Stimulated activated CD8-positive, alpha-beta memory T cell treated with anti-CD3 and anti-CD28 coated beads, Interleukin-4, amount 100 ng/mL, for 1 hour (primary cell): ENCODE data around the gene PEPD.

Experiments used
- DNase-seq, 2 donors: peaks; one replicate each; pipeline ENCODE4 v3.0.0-alpha.2; 2020; ENCODE audit warnings: low read depth in 2 of 2, low spot score in 1 of 2

The PEPD gene

DNA sequence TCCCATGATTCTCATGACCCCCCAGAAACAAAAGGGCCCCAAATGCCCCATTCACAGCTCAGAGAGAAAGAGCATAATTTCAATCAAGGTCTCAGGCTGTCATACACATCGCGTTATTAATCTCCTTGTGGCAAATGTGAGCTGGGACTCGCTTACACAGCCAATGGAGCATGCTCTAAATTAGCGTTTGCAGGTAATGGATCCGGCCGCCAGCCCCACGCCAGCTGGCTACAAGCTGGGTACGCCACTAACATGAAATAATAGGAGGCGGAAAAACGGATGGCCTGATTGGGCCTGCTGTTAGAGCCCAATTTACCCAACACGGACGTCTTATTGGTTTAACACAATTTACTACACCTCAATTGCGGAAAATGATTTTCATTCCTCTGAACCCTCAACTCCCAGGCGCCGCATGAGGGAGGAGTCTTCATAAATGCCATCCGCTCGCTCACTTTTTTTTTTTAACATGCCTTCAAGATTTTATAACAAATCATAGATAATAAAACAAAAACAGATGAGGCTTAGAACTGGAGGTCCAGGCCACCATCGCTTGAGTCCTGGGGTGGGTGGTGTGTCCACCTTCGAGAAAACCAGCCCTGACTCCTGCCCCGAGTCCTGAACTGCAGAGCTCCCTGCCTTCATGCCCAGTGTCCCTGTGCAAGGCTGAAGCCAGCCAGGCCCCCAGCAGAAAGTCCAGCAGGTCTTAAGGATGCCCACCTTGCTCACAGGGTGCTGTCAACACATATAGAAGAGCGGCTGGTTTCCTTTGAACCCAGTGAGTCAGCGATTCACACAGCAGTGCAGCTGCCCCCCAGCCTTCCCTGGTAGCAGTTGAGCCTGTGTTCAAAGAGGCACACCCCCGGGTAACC lies 62.1 kb downstream of the PEPD start:
- no peak for DNase-seq

DNA sequence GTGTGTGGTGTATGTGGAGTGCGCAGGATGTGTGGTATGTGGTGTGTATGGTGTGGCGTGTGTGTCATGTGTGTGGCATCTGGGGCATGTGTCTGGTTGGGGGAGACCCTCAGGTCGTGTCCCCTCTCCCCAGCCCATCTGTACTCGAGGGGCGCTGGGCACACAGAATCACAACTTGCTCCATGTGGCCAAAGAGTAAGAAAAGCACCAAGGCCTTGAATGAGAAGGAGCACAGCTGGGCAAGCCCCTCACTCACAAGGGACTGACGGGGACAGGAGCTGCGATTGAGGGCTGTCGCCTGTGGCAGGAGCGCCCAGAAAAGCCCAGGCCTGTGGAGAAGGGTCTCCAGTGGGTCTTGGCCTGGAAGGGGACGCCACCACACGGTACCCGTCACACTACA lies 62.8 kb downstream of the PEPD start:
- no peak for DNase-seq

DNA sequence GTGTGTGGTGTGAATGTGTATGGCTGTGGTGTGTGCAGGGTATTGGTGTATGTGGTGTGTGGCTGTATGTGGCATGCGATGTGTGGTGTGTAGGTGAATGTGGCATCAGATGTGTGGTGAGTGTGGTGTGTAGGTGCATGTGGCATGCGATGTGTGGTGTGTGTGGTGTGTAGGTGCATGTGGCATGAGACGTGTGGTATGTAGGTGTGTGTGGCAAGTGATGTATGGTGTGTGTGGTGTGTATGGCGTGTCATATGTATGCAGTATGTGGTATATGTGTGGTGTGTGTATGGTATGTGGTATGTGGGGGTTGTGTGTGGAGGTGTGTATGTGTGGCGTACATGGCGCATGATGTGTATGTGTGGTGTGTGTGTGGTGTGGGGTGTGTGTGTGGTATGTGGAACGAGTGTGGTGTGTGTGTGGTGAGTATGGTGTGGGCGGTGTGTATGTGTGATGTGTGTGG lies 63.4 kb downstream of the PEPD start:
- DNase-seq: no peak

DNA sequence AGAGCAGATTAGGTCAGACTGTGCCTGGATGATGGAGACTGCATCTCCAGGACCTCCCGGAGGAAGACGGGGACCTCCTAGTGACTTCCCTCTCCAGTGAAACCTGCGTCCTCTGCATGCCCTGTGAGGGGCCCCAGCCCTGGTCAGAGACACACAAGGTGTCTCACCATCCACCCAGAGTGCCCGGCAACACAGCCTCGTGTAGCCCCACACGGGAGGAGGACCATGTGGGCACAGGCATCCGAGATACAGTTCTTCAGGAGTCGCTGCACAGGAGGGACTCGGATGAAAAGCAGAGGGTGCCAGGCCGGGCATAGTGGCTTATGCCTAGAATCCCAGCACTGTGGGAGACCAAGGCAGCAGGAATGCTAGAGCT lies 64.8 kb downstream of the PEPD start:
- no peak for DNase-seq

DNA sequence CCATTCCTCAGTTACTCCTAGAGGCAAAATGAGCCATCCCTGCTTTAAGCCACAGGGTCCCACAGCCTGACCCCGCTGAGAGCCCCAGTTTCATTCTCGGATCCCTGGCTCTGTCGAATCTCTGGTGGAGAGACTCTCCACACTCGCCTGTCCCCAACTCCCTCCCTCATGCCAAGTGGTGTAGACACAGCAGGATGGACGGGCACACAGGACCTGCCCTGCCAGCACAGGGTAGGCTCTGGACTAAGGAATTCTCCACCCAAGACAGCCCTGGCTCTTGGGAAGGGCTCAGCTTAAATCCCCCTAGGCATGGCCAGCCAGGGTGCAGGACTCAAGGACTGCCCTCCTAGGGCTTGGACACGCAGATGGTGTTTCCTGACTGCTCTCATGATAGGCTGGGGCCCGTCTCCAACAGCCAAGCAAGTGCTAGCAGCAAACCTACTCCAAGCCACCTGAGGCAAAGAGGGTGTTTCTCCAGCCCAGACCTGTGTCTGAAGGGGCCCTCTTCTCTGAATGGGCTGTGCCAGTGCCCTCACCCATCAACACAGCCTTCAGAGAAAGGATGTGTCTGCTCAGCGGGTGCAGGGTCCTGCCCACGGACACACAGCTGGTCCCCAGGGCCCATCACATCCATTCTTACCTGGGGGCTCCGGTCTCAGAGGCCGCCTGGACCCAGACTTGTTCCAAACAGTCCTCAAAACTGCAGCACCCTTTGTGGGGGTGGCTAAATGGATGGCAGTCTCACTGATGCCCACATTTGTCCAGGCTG lies 65.3 kb downstream of the PEPD start:
- no peak for DNase-seq

DNA sequence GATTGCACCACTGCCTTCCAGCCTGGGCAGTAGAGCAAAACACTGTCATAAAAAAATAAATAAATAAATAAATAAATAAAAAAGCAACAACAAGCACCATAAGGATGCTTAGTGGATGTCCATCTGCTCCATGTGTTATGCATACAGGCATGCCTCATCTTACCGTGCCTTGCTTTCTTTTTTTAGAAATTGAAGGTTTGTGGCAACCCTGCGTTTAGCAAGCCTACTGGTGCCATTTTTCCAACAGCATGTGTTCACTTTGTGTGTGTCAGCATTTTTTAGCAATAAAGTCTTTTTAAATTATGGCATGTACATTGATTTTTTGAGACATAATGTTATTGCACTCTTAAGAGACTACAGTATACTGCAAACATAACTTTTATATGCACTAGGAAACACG lies 68.3 kb downstream of the PEPD start:
- DNase-seq: no peak

DNA sequence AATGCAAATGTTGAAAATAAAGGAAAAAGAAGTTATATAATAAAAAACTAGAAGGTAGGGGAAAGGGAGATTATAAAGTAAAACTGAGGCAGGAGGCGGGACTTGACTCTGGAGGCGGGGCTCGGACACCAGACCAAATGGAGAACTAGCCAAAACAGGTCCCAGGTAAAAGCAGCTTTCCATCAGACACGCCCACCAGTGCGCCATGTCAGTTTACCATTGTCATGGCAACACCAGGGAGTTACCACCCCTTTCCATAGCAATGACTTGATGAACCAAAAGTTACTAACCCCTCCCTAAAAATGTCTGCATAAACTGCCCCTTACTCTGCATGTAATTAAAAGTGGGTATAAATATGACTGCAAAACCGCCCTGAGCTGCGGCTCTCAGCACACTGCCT lies 70.9 kb downstream of the PEPD start:
- DNase-seq: no peak

DNA sequence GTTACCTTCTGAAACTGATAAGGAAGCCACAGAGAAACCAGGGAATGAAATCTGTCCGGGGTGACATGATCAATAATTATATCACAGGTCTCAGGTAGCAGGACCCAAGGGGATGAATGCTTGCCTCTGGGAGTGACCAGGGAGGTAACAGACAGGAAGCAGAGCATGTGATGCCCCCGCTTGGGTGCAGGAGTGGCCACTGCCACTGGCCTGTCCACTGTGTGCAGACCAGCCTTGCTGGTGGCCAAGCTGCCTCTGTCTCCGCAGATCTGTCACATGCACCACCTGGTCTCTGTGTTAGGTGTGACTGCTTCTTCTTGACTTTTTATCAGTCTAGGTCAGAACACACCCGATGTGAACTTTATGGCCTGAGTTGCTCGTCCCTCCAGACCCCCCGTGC lies 71.8 kb downstream of the PEPD start:
- no peak for DNase-seq

DNA sequence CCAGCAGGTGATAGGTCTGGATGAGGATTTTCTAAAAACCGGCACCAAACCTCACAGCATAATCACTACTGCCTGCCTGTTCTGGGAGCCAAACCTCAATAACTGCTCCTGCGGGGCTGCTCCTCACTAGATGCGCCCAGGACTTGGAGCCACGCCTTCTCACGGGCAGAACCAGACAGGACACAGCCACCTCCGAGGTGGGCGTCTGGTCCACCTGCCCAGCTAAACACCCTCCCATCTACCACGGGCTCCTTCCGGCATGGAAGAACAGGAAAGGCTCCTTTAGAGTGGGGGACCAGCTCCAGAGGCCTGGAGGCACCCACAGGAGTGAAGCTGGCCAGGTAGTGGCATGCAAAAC lies 73.5 kb downstream of the PEPD start:
- DNase-seq: no peak

DNA sequence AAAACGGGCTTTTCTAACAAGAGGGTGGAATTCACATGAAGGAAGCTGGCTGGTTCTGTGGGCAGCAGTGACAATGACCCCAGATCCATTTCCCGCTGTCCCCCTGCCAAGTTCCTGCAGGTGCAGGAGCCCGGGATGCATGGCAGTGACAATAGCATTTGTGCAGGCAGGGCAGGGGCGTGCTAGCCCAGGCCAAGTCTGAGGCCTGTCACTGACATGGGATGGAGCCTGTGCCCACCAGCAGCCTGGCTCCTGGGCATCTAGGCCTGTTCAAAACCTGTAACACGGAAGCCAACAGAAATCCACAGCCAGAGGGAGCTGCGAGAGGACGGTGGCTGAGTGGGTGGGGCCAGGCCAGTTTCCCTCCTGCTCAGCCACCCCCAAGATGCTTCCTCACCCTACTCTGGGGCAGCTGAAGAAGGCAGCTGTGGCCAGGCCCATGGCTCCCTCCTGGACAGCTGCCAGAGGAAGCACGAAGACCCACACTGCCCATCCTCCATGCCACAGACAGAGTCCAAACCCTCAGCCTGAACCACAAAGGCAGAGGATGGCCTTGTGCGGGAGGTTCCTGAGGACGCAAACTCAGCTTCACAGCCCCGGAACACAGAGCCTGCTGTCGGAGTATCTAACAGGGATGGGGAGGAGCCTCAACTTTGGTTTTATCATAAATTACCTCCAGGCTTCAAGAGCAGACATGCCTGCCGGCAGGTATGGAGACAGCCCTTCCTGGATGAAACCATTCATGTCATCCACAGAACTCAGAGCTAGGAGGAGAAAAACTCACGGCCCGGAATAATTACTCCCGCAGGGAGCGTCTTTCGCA lies 74.0 kb downstream of the PEPD start:
- DNase-seq: no peak

DNA sequence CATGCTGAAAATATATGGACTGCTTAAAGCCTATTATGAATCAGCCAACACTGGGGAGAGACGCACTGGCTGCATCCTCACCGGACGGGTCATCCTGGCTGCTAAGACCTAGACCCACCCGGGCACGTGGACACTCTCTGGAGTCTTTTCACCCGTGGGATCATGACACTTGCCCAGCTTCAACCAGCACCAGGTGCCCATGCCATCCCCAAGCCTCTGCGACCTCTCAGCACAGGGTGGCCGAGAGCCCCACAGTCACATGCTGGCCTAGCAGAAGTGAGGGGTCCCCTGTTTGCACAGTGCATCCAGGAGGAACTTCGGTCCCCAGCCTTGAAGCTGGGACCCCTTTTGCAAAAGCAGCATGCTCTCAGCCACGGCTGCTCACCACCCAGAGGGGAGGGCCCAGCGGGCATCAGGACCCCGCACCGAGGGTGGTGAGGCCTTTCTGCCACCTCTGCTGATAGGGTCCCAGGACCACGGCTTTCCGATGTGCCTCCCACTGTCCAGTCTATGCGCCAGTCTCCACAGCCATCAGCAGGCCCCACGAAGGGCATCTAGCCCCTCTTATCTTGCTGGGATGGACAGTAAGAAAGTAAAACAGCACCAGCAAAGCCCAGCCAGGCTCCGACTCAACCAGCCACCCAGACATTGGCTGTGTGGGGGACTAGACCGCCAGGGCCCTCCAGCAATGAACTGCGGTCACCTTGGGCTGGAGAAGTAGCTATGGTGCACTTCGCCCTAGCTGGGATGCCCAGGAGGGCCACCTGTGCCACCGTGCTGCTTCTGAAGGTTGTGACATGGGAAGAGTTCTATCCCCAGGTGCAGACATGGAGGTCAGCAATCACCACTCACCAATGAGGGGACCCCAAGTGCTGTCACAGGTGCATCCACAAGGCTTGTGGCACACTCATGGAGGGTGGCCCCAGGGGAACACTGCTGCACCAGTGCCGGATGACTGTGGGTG lies 75.0 kb downstream of the PEPD start:
- no peak for DNase-seq

DNA sequence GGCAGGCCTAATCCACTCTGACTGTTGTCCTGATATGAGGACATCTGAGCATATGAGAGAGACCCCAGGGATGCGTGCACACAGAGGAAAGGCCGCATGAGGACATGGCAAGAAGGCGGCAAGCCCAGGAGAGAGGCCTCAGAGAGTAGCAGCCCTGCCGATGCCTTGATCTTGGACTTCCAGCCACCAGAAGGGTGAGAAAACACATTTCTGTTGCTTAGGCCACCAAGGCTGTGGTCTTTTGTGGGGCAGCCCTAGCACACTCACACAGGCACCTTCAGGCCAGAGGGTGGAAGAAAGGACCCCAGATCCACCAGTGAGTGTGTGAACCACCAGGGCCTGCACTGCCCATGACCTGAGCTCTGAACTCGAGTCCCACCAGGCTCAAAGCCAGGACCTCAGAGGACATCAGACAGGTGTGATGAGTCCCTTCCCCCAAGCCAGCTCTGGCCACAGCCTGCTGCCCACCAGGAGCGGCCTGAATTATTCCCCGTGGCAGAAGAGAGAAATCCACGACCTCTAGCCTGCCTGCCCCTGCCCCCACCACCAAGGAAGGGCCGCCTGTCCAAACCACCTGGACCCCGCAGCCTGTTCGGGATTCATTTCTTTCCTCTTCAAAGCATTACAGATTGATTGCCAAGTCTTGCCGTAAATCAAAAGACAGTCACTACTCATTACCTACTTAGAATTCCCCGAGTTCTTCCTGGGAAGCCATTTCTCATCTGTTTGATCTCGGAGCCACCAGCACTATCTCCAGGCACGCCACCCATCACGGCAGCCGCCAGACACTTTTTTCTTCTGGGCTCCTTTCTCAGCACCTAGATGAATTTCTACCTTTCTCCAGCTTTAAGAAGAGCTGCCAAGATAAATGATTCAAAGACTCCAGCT lies 75.9 kb downstream of the PEPD start:
- DNase-seq: no peak

DNA sequence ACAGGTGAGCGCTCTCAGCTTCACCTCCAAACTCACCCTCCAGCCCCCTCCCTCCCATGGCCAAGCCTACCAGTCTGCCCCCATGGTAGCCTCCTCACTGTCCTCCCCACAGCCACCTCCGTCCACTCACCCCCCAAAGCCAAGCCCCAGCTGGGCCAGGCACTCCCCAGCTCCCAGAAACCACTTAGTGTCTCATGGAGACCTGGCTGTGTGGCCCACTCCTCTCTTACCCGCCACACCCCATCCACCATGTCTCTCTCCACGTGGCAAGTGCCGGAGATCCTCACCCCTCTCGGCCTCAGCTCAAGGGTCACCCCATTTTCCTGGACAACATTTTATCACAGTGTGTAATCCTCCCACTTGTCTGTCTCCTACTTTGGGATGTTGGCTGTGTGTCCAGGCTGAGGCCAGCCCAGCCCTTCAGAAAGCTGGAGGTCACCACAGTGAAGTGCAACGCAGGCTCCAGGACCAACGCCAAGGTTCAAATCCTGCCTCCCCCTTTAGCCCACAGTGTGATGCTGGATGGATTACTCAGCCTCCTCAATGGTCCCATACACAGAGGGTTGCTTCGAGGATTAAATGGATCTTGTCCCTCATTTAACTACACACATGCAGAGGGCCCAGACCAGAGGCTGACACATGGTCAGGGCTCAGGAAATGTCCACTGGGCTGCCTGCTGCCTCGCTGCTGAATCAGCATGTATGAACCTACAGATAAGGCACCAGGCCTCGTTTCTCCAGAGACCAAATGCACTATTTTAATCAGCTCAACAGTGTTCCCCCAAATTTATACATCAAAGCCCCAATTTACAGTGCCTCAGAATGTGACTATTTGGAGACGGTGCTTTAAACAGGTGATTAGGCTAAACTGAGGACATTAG lies 76.8 kb downstream of the PEPD start:
- no peak for DNase-seq

DNA sequence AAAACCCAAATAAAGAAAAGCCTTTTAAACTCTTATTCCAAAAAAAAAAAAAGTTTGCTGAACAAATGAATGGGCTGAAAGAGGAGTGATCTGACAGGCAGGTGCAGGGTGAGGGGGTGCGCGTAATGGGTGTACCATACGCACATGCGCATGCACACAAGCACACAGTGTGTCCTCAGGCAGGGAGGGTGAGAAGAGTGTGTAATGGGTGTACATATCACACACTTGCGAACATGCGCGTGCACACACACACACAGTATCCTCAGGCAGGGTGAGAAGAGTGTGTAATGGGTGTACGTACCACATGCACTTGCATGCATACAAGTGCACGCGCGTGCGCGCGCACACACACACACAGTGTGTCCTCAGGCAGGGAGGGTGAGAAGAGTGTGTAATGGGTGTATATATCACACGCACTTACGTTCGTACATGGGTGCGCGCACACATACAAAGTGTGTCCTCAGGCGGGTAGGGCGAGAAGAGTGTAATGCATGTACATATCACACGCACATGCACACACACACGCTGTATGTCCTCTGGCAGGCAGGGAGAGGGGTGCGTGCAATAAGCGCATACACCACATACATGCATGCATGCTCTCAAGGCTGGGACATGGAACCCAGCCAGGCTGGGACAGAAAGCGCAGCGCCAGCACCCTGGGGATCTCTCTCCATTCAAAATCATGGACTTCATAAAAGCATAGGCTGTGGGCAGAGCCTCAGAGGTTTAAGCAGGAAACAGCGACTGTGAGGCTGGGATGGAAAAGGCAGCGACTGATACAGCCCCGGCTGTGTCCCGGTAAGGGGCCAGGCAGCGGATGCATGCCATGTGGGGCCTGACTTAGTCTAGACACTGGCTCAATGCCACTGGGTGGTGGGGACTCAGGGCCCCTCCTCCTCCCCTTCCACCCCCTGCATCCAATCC lies 77.7 kb downstream of the PEPD start:
- no peak for DNase-seq

DNA sequence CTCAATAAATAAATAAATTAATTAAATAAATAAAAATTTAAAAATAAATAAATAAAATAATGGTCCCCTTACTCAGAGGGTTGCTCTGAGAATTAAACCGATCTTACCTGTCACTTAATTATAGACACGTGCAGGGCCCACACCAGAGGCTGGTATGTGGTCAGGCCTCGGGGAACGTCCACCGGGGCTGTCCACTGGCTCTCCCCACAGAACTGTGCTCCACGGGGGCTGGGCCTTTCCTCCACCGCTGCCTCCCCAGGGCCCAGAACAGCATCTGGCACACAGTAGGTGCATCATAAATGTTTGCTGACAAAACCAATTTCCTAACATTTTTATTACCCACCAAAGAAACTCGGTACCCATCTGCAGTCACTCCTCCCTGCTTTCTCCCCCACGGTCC lies 78.9 kb downstream of the PEPD start:
- DNase-seq: no peak

DNA sequence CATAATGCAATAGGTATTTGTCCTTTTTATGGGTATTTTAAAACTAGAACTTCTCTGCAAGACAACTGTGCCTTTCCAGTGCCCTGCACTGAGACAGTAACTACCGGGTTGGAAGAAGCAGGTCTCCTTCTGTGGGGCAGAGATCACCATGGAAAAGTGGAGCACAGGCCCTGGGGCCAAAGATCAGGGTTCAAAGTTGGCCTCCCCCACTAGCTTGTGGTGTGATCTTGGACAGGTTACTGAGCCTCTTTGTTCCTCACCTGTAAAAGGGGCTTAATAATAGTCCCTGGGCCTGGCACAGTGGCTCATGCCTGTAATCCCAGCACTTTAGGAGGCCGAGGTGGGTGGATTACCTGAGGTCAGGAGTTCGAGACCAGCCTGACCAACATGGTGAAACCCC lies 79.8 kb downstream of the PEPD start:
- DNase-seq: no peak

DNA sequence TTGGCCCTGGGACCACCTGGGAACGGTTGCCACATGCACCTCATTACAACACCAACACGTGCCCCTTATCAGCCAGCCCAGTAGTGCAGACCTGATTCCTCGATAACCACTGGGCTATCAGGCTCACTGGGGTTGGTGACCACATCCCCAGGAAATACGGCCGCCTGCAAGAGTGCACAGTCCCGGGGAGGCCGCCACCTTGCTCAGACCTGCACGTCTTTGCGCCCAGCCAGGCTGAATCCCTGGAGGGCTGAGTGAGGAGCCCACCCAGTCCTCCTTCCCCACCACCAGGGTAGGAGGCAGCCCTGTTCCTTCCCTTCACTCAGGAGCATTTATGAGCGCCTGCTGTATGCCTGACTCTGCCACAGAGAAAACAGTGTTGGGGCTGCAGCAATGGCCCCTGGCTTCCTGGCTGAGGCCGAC lies 80.3 kb downstream of the PEPD start:
- DNase-seq: no peak

DNA sequence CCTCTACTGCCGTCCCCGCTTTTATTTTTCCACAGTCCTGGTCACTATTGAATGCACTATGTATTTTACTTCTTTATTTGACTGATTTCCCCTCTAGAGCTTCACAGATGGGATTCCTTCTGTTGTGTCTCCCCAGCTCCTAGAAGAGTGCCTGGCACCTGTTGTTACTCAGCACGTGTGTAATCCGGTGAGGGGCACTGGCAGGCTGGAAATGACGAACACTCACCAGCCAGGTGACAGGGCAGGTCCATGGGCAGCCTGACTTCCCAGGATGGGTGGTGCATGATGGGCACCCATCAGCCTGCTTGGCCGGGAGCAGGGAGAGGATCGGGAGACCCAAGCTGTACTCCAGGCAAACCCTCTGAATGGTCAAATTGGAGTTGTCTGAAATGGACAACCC lies 80.9 kb downstream of the PEPD start:
- no peak for DNase-seq
